H9 (cell line): Measurements from ENCODE around the gene POLG2. TPM values are rescaled to one million over a fixed set of nuclear protein-coding genes. Genes with fewer than 3 reads are reported as not detected.

Source experiments
- DNase-seq: peaks from one replicate; pipeline ENCODE4 v3.0.0-alpha.2; 2017
- H2AFZ ChIP-seq: one replicate; pipeline ENCODE4 v1.6.1; 2013; ENCODE audit warnings: mild to moderate bottlenecking, low read length, control low read depth, moderate library complexity
- H2AK5ac ChIP-seq: 2 replicates; pipeline ENCODE4 v1.6.1; 2013; ENCODE audit warnings: low read length, control low read depth, mixed read lengths; ENCODE audit not compliant: insufficient read length
- H2BK120ac ChIP-seq: one replicate; pipeline ENCODE4 v1.6.1; 2013; ENCODE audit warnings: low read depth, mild to moderate bottlenecking, low read length, control low read depth, inconsistent platforms; ENCODE audit not compliant: poor library complexity, severe bottlenecking
- H2BK12ac ChIP-seq: 2 replicates; pipeline ENCODE4 v1.6.1; 2013; ENCODE audit warnings: low read length, control low read depth, mixed read lengths, low read depth; ENCODE audit not compliant: insufficient read length
- H2BK15ac ChIP-seq: 2 replicates; pipeline ENCODE4 v1.6.1; 2013; ENCODE audit warnings: low read depth, low read length, control low read depth
- H2BK20ac ChIP-seq: one replicate; pipeline ENCODE4 v1.6.1; 2013; ENCODE audit warnings: low read depth, mild to moderate bottlenecking, low read length, control low read depth, inconsistent platforms; ENCODE audit not compliant: poor library complexity, severe bottlenecking
- H2BK5ac ChIP-seq: 2 replicates; pipeline ENCODE4 v1.6.1; 2013; ENCODE audit warnings: low read length, control low read depth, mixed read lengths; ENCODE audit not compliant: insufficient read length
- H3K14ac ChIP-seq: 2 replicates; pipeline ENCODE4 v1.6.1; 2013; ENCODE audit warnings: low read length, control low read depth; ENCODE audit not compliant: insufficient read depth
- H3K18ac ChIP-seq: 2 replicates; pipeline ENCODE4 v1.6.1; 2013; ENCODE audit warnings: low read depth, mild to moderate bottlenecking, mixed read lengths, low read length, control low read depth; ENCODE audit not compliant: insufficient read length
- H3K23ac ChIP-seq: 2 replicates; pipeline ENCODE4 v1.6.1; 2013; ENCODE audit warnings: low read length, control low read depth, mixed read lengths, low read depth; ENCODE audit not compliant: insufficient read length
- H3K23me2 ChIP-seq: 2 replicates; pipeline ENCODE4 v1.6.1; 2013; ENCODE audit warnings: low read depth, mild to moderate bottlenecking, mixed read lengths, low read length, control low read depth; ENCODE audit not compliant: insufficient read length, poor library complexity, severe bottlenecking
- H3K27ac ChIP-seq: 2 replicates; pipeline ENCODE4 v1.5.1; 2013; ENCODE audit warnings: low read length, control low read depth, mixed read lengths, low read depth; ENCODE audit not compliant: insufficient read length
- H3K27me3 ChIP-seq: 2 replicates; pipeline ENCODE4 v1.6.1; 2013; ENCODE audit warnings: low read length, control low read depth, inconsistent platforms; ENCODE audit not compliant: insufficient read depth
- H3K4ac ChIP-seq: 2 replicates; pipeline ENCODE4 v1.6.1; 2013; ENCODE audit warnings: low read depth, mild to moderate bottlenecking, control low read depth, inconsistent platforms, low read length, moderate library complexity
- H3K4me1 ChIP-seq: 2 replicates; pipeline ENCODE4 v1.6.1; 2013; ENCODE audit warnings: low read length, control low read depth, inconsistent platforms; ENCODE audit not compliant: insufficient read depth
- H3K4me2 ChIP-seq: 2 replicates; pipeline ENCODE4 v1.6.1; 2013; ENCODE audit warnings: low read length, control low read depth, mixed read lengths; ENCODE audit not compliant: insufficient read length, insufficient read depth
- H3K56ac ChIP-seq: 2 replicates; pipeline ENCODE4 v1.6.1; 2013; ENCODE audit warnings: low read depth, mild to moderate bottlenecking, mixed read lengths, low read length, control low read depth; ENCODE audit not compliant: insufficient read length
- H3K79me1 ChIP-seq: 2 replicates; pipeline ENCODE4 v1.6.1; 2013; ENCODE audit warnings: low read depth, mild to moderate bottlenecking, moderate library complexity, low read length, control low read depth, inconsistent platforms; ENCODE audit not compliant: insufficient read depth, poor library complexity, severe bottlenecking
- H3K79me2 ChIP-seq: 2 replicates; pipeline ENCODE4 v1.6.1; 2013; ENCODE audit warnings: low read length, control low read depth, inconsistent platforms; ENCODE audit not compliant: insufficient read depth
- H3K9ac ChIP-seq: 2 replicates; pipeline ENCODE4 v1.6.1; 2013; ENCODE audit warnings: low read length, control low read depth, mixed read lengths; ENCODE audit not compliant: insufficient read length; ENCODE audit errors: extremely low read depth
- H3K9me3 ChIP-seq: one replicate; pipeline ENCODE4 v1.6.1; 2013; ENCODE audit warnings: low read depth, low read length, inconsistent platforms; ENCODE audit not compliant: control insufficient read depth
- H3T11ph ChIP-seq: one replicate; pipeline ENCODE4 v1.6.1; 2013; ENCODE audit warnings: mild to moderate bottlenecking, low read length, control low read depth, inconsistent platforms
- H4K20me1 ChIP-seq: one replicate; pipeline ENCODE4 v1.6.1; 2013; ENCODE audit not compliant: control insufficient read depth, insufficient read length, insufficient read depth
- H4K5ac ChIP-seq: 2 replicates; pipeline ENCODE4 v1.6.1; 2013; ENCODE audit warnings: low read depth, mild to moderate bottlenecking, mixed read lengths, low read length, control low read depth; ENCODE audit not compliant: insufficient read length
- H4K8ac ChIP-seq: replicated peaks from 2 replicates; pipeline ENCODE4 v1.6.1; 2013; ENCODE audit warnings: low read length, control low read depth, mixed read lengths, low read depth; ENCODE audit not compliant: insufficient read length
- H4K91ac ChIP-seq: 2 replicates; pipeline ENCODE4 v1.6.1; 2013; ENCODE audit warnings: low read depth, mild to moderate bottlenecking, moderate library complexity, mixed read lengths, low read length, control low read depth; ENCODE audit not compliant: insufficient read length
- H3K27ac Mint-ChIP-seq, 3 experiments: 2 replicates in 2 of 3; 3 replicates in 1 of 3; pipeline ENCODE4 v1.8.0; 2020 to 2021; ENCODE audit warnings: mixed read lengths in 3 of 3, mild to moderate bottlenecking in 1 of 3, moderate library complexity in 1 of 3
- H3K27me3 Mint-ChIP-seq: 2 replicates; pipeline ENCODE4 v1.8.0; 2021; ENCODE audit warnings: low read depth, mild to moderate bottlenecking, moderate library complexity, mixed read lengths
- H3K36me3 Mint-ChIP-seq, 3 experiments: 2 replicates in 2 of 3; 3 replicates in 1 of 3; pipeline ENCODE4 v1.8.0; 2020 to 2021; ENCODE audit warnings: low read depth in 3 of 3, mixed read lengths in 3 of 3; ENCODE audit not compliant: insufficient read depth in 1 of 3
- H3K4me1 Mint-ChIP-seq, 2 experiments: 2 replicates each; pipeline ENCODE4 v1.8.0; 2020; ENCODE audit warnings: mixed read lengths in 2 of 2
- H3K4me3 Mint-ChIP-seq, 2 experiments: 2 replicates in 1 of 2; 3 replicates in 1 of 2; pipeline ENCODE4 v1.8.0; 2020 to 2021; ENCODE audit warnings: mild to moderate bottlenecking in 2 of 2, mixed read lengths in 2 of 2, moderate library complexity in 1 of 2
- H3K9me3 Mint-ChIP-seq, 2 experiments: 2 replicates in 1 of 2; 3 replicates in 1 of 2; pipeline ENCODE4 v1.8.0; 2020; ENCODE audit warnings: mild to moderate bottlenecking in 2 of 2, mixed read lengths in 2 of 2, moderate library complexity in 1 of 2
- CTCF ChIP-seq: fragments of 200-600 bp; sonication (generic); conservative IDR thresholded peaks from 3 replicates; pipeline ENCODE4 v1.8.0; 2021; ENCODE audit warnings: antibody characterized with exemption, mild to moderate bottlenecking
- WGBS: extraction: QIAGEN DNeasy Blood & Tissue Kit; methylation state at CpG from one replicate; pipeline ENCODE4 v1.1.7; 2013; ENCODE audit warnings: missing lambda C conversion rate, low lambda C conversion rate, mixed read lengths; ENCODE audit not compliant: insufficient read length; ENCODE audit errors: extremely low coverage; 5-methylcytosine and 5-hydroxymethylcytosine counted together
- total RNA-seq: library from RNA; stranded (reverse); gene quantifications from 2 replicates; pipeline ENCODE4 v1.2.1, GENCODE V29; 2021

POLG2 gene
- total RNA-seq, 1 experiment from 2014 or later, result 35.5 TPM

- Histone ChIP-seq H3K79me1 (peaks cover 7% of the 10 kb centered on the region), H2BK20ac (no peak overlapping the region), H2BK120ac (no peak overlapping the region), H3K9ac (no peak overlapping the region), H4K8ac (no peak overlapping the region), H3K4ac (no peak overlapping the region), H4K5ac (no peak overlapping the region), H3K79me2 (no peaks in the 10 kb centered on the region), H2AFZ (no peak overlapping the region), H3K56ac (no peak overlapping the region), H3K4me2 (no peak overlapping the region), H3K14ac (no peak overlapping the region), H2AK5ac (no peak overlapping the region), H3K27me3 (no peaks in the 10 kb centered on the region), H3K4me1 (no peaks in the 10 kb centered on the region), H4K20me1 (no peaks in the 10 kb centered on the region), H3K23ac (no peak overlapping the region), H3K27ac (no peak overlapping the region), H3K18ac (no peak overlapping the region), H3K9me3 (no peaks in the 10 kb centered on the region), H3T11ph (no peak overlapping the region), H2BK5ac (no peak overlapping the region), H4K91ac (no peak overlapping the region), H3K23me2 (no peaks in the 10 kb centered on the region), H2BK12ac (no peak overlapping the region), H2BK15ac (no peak overlapping the region)
- no CpG with 5 or more reads among the region's 6 CpGs for WGBS
- H3K4me3 Mint-ChIP-seq, result no peak overlapping the region
- peaks cover 38 to 87% (median 74%) of the 10 kb centered on the region in 3 experiments; a peak in 6 of 7 replicates for H3K36me3 Mint-ChIP-seq
- no peaks in the 10 kb centered on the region for H3K27me3 Mint-ChIP-seq
- H3K27ac Mint-ChIP-seq, result no peak overlapping the region
- DNase-seq, result no peak
- H3K4me1 Mint-ChIP-seq, result no peaks in the 10 kb centered on the region
- no peaks in the 10 kb centered on the region for H3K9me3 Mint-ChIP-seq
- TF ChIP-seq CTCF, result no peak
Observed at GRCh38 chr17:64519601-64520000, 22.7 kb upstream of the POLG2 start.
